GM12892 (cell line): ENCODE data around the gene ITPR1.

Experiments
- POLR2A ChIP-seq: IDR thresholded peaks from 2 replicates; pipeline ENCODE4 v1.6.1; 2011; ENCODE audit warnings: low read depth, low read length, control low read depth
- POLR2AphosphoS5 ChIP-seq: IDR thresholded peaks from 2 replicates; pipeline ENCODE4 v1.6.1; 2011; ENCODE audit warnings: low read depth, low read length, control low read depth
- TAF1 ChIP-seq: IDR thresholded peaks from 2 replicates; pipeline ENCODE4 v1.6.1; 2011; ENCODE audit warnings: low read depth, mild to moderate bottlenecking, control low read depth, low read length, borderline replicate concordance

GRCh38 chr3:4448187-4448586 lies 45.0 kb upstream of the ITPR1 start:
- TF ChIP-seq POLR2AphosphoS5 (no peak), POLR2A (no peak), TAF1 (no peak)
